GM12873 (cell line): ENCODE measurements around the gene DAZAP1.

ENCODE experiments used
- CTCF ChIP-seq: IDR thresholded peaks from 2 replicates; pipeline ENCODE4 v1.5.1; 2012; ENCODE audit warnings: low read depth, mild to moderate bottlenecking, moderate library complexity, low read length, control low read depth; ENCODE audit not compliant: insufficient read depth; ENCODE audit errors: missing control alignments

Gene DAZAP1

GRCh38 chr19:1407528-1408299, at the start of gene DAZAP1:
Gene DAZAP1, plus strand, starts transcription at chr19:1407586. Its CDS starts 188 bp downstream, at chr19:1407774.
- no peak for TF ChIP-seq CTCF

- no peak for TF ChIP-seq CTCF
These were observed 47.1 kb upstream of the DAZAP1 start for GRCh38 chr19:1360126-1360817.

- TF ChIP-seq CTCF: no peak
These were observed 46.4 kb upstream of the DAZAP1 start for GRCh38 chr19:1360818-1361461.

- no peak for TF ChIP-seq CTCF
These were observed 45.6 kb upstream of the DAZAP1 start for GRCh38 chr19:1361601-1362386.

- TF ChIP-seq CTCF: no peak
These were observed 44.8 kb upstream of the DAZAP1 start for GRCh38 chr19:1362387-1363257.

GRCh38 chr19:1363599-1363998, 43.8 kb upstream of the DAZAP1 start:
- no peak for TF ChIP-seq CTCF
